ENCODE measurements around the gene LAMC1.

The LAMC1 gene

GRCh38 chr1:183080406-183080805 lies 57.2 kb downstream of the LAMC1 start:
- no peak for TF ChIP-seq CTCF (conservative IDR thresholded peaks at IDR 0.05; ENCODE audit: low read depth, low read length)
- no peak overlapping the region for H3K4me3 ChIP-seq (ENCODE audit: low read length)
- no peak for DNase-seq (ENCODE audit: low read depth)

- no peak for TF ChIP-seq CTCF (conservative IDR thresholded peaks at IDR 0.05; ENCODE audit: low read depth, low read length)
- H3K4me3 ChIP-seq (ENCODE audit: low read length), result no peak overlapping the region
- no peak for DNase-seq (ENCODE audit: low read depth)
These were observed 58.3 kb downstream of the LAMC1 start for GRCh38 chr1:183081402-183082120.

- no peak for DNase-seq (ENCODE audit: low read depth)
- H3K4me3 ChIP-seq (ENCODE audit: low read length), result no peak overlapping the region
- no peak for TF ChIP-seq CTCF (conservative IDR thresholded peaks at IDR 0.05; ENCODE audit: low read depth, low read length)
These were observed 59.4 kb downstream of the LAMC1 start for GRCh38 chr1:183082650-183083049.

GRCh38 chr1:183087001-183087400 lies 63.8 kb downstream of the LAMC1 start:
- no peak for TF ChIP-seq CTCF (conservative IDR thresholded peaks at IDR 0.05; ENCODE audit: low read depth, low read length)
- no peak overlapping the region for H3K4me3 ChIP-seq (ENCODE audit: low read length)
- DNase-seq (ENCODE audit: low read depth), result no peak

GRCh38 chr1:183089025-183089639 lies 65.9 kb downstream of the LAMC1 start:
- no peak for DNase-seq (ENCODE audit: low read depth)
- no peak overlapping the region for H3K4me3 ChIP-seq (ENCODE audit: low read length)
- no peak for TF ChIP-seq CTCF (conservative IDR thresholded peaks at IDR 0.05; ENCODE audit: low read depth, low read length)

- H3K4me3 ChIP-seq (ENCODE audit: low read length), result no peak overlapping the region
- DNase-seq (ENCODE audit: low read depth), result no peak
- no peak for TF ChIP-seq CTCF (conservative IDR thresholded peaks at IDR 0.05; ENCODE audit: low read depth, low read length)
These were observed 67.3 kb downstream of the LAMC1 start for GRCh38 chr1:183090391-183091006.

All from retinal pigment epithelial cell (primary cell).